ENCODE data around the gene HFE. TPM values are rescaled to one million over a fixed set of nuclear protein-coding genes. Genes with fewer than 3 reads are reported as not detected.

Gene HFE
- total and polyA plus RNA-seq, 10 of the 15 experiments (the other 5 are each of a cell fraction or from before 2014, with no cell fraction given), result 0.52 to 5.9 (median 1.7) TPM

GRCh38 chr6:26122793-26123674, 35.8 kb downstream of the HFE start (continued):
- TF ChIP-seq PAX5 (IDR thresholded peaks at IDR 0.05; ENCODE audit: borderline replicate concordance, low read depth, low read length) (peak; percentile 53; the same call in 1 of the 2 replicates), RELB (IDR thresholded peaks at IDR 0.05; ENCODE audit: low read depth) (peak; percentile 72; the same call in 1 of the 2 replicates), RFX5 (IDR thresholded peaks at IDR 0.05; ENCODE audit: low read depth, low read length) (no peak; the same call in 1 of the 2 replicates), DPF2 (IDR thresholded peaks at IDR 0.05) (no peak), CBX3 (IDR thresholded peaks at IDR 0.05; ENCODE audit: borderline replicate concordance, low read depth) (no peak), BHLHE40 (IDR thresholded peaks at IDR 0.05; ENCODE audit: borderline replicate concordance in 1 of 2, low read depth in 2 of 2, low read length in 1 of 2) (peak; percentile 61 to 72), ZSCAN29 (IDR thresholded peaks at IDR 0.05) (no peak), SIN3A (IDR thresholded peaks at IDR 0.05; ENCODE audit: low read depth, low read length) (peak; percentile 86), EP300 (IDR thresholded peaks at IDR 0.05; ENCODE audit: borderline replicate concordance in 1 of 2, control insufficient read depth in 1 of 2, low read depth in 2 of 2, low read length in 2 of 2) (peak; percentile 85 to 93; a peak in 3 of 4 replicates), MYC (IDR thresholded peaks at IDR 0.05; ENCODE audit: insufficient read depth, insufficient read length, insufficient replicate concordance, low read length, severe bottlenecking) (no peak), MTA2 (IDR thresholded peaks at IDR 0.05; ENCODE audit: low read depth) (no peak), JUNB (IDR thresholded peaks at IDR 0.05) (no peak), EZH2 (IDR thresholded peaks at IDR 0.05; ENCODE audit: borderline replicate concordance, control insufficient read depth, low read depth, low read length) (no peak), ZZZ3 (IDR thresholded peaks at IDR 0.05; ENCODE audit: control insufficient read depth, insufficient read length, low read depth) (no peak), NR2C2 (IDR thresholded peaks at IDR 0.05; ENCODE audit: borderline replicate concordance, control insufficient read depth, insufficient read length, low read depth) (no peak), ZBTB4 (CRISPR knock-in tag; IDR thresholded peaks at IDR 0.05) (peak; percentile 91), KLF5 (IDR thresholded peaks at IDR 0.05; ENCODE audit: partially characterized antibody) (peak; percentile 58), WRNIP1 (IDR thresholded peaks at IDR 0.05; ENCODE audit: borderline replicate concordance, low read depth, low read length) (peak; percentile 88; the same call in 1 of the 2 replicates), SKIL (IDR thresholded peaks at IDR 0.05; ENCODE audit: low read depth, poor library complexity, severe bottlenecking) (peak; percentile 91), SMAD5 (IDR thresholded peaks at IDR 0.05; ENCODE audit: low read depth) (peak; percentile 88; the same call in 1 of the 2 replicates), EED (IDR thresholded peaks at IDR 0.05; ENCODE audit: low read depth) (peak; percentile 65; the same call in 1 of the 2 replicates), MXI1 (IDR thresholded peaks at IDR 0.05; ENCODE audit: low read depth, low read length) (peak; percentile 87)

Measured in GM12878 (cell line).